HL-60 (cell line): ENCODE results near the gene ARAP3.

Source experiments
- DNase-seq, 2 experiments: peaks; one replicate each; pipeline ENCODE4 v3.0.0-alpha.2; 2010 to 2020; ENCODE audit warnings: low read depth in 1 of 2, low spot score in 1 of 2
- H3K27ac ChIP-seq: fragments of 250-450 bp; sonication (Bioruptor Pico); replicated peaks from 2 replicates; pipeline ENCODE4 v1.5.1; 2020; ENCODE audit warnings: mild to moderate bottlenecking, moderate library complexity
- H3K27me3 ChIP-seq: fragments of 250-450 bp; sonication (Bioruptor Pico); 2 replicates; pipeline ENCODE4 v1.5.1; 2021; ENCODE audit warnings: mild to moderate bottlenecking, moderate library complexity; ENCODE audit not compliant: insufficient read depth, poor library complexity, severe bottlenecking
- H3K4me3 ChIP-seq: replicated peaks from 2 replicates; pipeline ENCODE4 v1.5.1; 2011; ENCODE audit warnings: mild to moderate bottlenecking, control low read depth, low read length; ENCODE audit not compliant: insufficient read depth
- GABPA ChIP-seq: IDR thresholded peaks from 2 replicates; pipeline ENCODE4 v1.6.1; 2012; ENCODE audit warnings: low read depth
- POLR2AphosphoS5 ChIP-seq: IDR thresholded peaks from 2 replicates; pipeline ENCODE4 v1.6.1; 2012; ENCODE audit warnings: low read depth
- SPI1 ChIP-seq: IDR thresholded peaks from 2 replicates; pipeline ENCODE4 v1.6.1; 2012; ENCODE audit warnings: low read depth, mild to moderate bottlenecking, borderline replicate concordance
- TF ChIP-seq, protein P1 (sequence below): IDR thresholded peaks from 2 replicates; pipeline ENCODE4 v1.6.1; 2012; ENCODE audit warnings: low read depth; ENCODE audit not compliant: insufficient replicate concordance
- TF ChIP-seq, protein P2 (sequence below): IDR thresholded peaks from one replicate; pipeline ENCODE4 v1.5.1; 2011; ENCODE audit warnings: low read length, control low read depth, inconsistent platforms; ENCODE audit not compliant: insufficient read depth

ARAP3 gene

DNA sequence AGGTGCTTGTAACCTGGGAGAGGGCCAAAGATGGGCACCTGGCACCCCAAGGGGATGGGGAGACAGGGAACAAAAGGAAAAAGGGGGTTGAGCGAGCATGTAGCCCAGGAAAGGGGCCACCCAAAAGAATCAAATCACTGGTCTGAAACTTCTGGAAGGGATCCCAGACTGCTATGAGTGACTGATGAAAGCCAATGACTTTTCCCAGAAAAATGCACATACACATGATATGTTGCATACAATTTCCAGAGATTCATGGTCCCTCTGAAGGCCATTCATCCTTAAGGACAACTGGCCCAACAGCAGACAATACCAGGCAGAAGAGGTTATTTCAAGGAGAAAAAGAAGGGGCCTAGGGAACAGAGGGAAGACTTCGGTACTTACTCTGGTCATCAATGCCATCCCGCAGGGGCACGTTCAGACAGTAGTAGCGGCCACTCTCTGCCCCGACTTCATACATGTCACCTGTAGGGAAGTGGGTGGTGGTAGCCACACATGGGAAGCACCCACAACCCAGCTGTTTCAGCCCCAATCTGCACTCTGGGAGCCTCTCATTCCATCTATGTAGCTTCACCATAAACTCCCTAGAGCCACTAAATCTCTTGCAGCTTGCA, 53.7 kb downstream of the ARAP3 start:
- no peaks in the 10 kb centered on the region for H3K27me3 ChIP-seq
- no peak overlapping the region for H3K27ac ChIP-seq
- no peak for DNase-seq
- no peak overlapping the region for H3K4me3 ChIP-seq
- TF ChIP-seq, protein P1, sequence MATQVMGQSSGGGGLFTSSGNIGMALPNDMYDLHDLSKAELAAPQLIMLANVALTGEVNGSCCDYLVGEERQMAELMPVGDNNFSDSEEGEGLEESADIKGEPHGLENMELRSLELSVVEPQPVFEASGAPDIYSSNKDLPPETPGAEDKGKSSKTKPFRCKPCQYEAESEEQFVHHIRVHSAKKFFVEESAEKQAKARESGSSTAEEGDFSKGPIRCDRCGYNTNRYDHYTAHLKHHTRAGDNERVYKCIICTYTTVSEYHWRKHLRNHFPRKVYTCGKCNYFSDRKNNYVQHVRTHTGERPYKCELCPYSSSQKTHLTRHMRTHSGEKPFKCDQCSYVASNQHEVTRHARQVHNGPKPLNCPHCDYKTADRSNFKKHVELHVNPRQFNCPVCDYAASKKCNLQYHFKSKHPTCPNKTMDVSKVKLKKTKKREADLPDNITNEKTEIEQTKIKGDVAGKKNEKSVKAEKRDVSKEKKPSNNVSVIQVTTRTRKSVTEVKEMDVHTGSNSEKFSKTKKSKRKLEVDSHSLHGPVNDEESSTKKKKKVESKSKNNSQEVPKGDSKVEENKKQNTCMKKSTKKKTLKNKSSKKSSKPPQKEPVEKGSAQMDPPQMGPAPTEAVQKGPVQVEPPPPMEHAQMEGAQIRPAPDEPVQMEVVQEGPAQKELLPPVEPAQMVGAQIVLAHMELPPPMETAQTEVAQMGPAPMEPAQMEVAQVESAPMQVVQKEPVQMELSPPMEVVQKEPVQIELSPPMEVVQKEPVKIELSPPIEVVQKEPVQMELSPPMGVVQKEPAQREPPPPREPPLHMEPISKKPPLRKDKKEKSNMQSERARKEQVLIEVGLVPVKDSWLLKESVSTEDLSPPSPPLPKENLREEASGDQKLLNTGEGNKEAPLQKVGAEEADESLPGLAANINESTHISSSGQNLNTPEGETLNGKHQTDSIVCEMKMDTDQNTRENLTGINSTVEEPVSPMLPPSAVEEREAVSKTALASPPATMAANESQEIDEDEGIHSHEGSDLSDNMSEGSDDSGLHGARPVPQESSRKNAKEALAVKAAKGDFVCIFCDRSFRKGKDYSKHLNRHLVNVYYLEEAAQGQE = no peak
- TF ChIP-seq SPI1 (no peak), GABPA (no peak)
- TF ChIP-seq, protein P2, sequence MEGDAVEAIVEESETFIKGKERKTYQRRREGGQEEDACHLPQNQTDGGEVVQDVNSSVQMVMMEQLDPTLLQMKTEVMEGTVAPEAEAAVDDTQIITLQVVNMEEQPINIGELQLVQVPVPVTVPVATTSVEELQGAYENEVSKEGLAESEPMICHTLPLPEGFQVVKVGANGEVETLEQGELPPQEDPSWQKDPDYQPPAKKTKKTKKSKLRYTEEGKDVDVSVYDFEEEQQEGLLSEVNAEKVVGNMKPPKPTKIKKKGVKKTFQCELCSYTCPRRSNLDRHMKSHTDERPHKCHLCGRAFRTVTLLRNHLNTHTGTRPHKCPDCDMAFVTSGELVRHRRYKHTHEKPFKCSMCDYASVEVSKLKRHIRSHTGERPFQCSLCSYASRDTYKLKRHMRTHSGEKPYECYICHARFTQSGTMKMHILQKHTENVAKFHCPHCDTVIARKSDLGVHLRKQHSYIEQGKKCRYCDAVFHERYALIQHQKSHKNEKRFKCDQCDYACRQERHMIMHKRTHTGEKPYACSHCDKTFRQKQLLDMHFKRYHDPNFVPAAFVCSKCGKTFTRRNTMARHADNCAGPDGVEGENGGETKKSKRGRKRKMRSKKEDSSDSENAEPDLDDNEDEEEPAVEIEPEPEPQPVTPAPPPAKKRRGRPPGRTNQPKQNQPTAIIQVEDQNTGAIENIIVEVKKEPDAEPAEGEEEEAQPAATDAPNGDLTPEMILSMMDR = no peak

DNA sequence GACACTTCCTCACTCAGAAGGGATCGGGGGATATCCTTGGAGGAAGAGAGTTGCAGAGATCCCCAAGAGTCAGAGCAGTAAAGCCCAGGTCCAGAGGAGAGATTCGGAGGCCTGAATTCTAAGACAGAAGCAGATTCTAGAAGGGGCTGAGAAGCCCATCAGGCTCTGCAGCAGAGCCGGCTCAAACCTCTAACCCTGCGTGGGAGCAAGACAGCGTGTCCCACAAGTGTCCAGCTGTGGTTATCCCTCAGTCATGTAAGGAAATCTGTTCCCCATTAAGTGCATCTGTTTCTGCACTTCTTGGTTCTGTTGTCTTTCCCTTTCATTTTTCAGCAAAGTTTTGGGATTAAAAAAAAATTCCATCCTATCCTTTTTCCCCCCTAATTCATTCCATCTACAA, 58.4 kb downstream of the ARAP3 start:
- Histone ChIP-seq H3K4me3 (no peak overlapping the region), H3K27ac (no peak overlapping the region), H3K27me3 (no peaks in the 10 kb centered on the region)
- no peak for DNase-seq
- TF ChIP-seq, protein P1 = no peak
- TF ChIP-seq SPI1 = no peak
- no peak for TF ChIP-seq GABPA
- TF ChIP-seq, protein P2 = no peak
- TF ChIP-seq POLR2AphosphoS5 = no peak

DNA sequence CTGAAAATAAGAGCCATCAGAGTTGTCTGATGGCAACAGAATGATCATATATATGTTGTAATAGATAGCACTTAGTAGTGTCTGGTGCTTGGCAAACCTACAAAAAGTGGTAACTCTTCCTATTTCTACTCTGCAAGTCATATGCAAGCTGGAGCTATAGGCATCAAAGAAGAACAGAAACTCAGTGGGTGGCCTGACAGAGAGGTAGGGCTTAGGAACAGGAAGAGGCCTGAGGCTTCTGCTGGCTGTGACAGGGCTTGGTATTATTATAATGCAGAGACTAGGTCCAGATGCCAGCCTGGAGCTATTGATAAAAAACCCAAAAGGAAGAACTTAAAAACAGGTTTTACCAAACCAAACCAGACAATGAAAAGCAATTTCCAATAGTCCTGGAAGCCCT, 58.8 kb downstream of the ARAP3 start:
- Histone ChIP-seq H3K27me3 (no peaks in the 10 kb centered on the region), H3K4me3 (no peak overlapping the region), H3K27ac (no peak overlapping the region)
- DNase-seq = peak in 1 of 2 experiments; percentile 64
- TF ChIP-seq POLR2AphosphoS5 (no peak), GABPA (no peak), SPI1 (no peak)
- TF ChIP-seq, protein P2 = no peak
- TF ChIP-seq, protein P1 = no peak
